Activated naive CD8-positive, alpha-beta T cell treated with anti-CD3 and anti-CD28 coated beads, Interleukin-2, amount 50 U/mL, for 24 hours (primary cell): ENCODE data around the gene VCPKMT.

Experiments
- ATAC-seq: fragments of 150-1000 bp; cut with Tn5 transposase; one replicate; pipeline ENCODE4 v1.10.0; 2021
- DNase-seq: peaks from one replicate; pipeline ENCODE4 v3.0.0; 2021
- H3K27ac Mint-ChIP-seq: one replicate; pipeline ENCODE4 v1.8.0; 2021; ENCODE audit warnings: mild to moderate bottlenecking, mixed read lengths
- H3K27me3 Mint-ChIP-seq: one replicate; pipeline ENCODE4 v1.8.0; 2021; ENCODE audit warnings: mixed read lengths
- H3K36me3 Mint-ChIP-seq: one replicate; pipeline ENCODE4 v1.8.0; 2021; ENCODE audit warnings: low read depth, mixed read lengths
- H3K4me1 Mint-ChIP-seq: one replicate; pipeline ENCODE4 v1.8.0; 2021; ENCODE audit warnings: mixed read lengths
- H3K4me3 Mint-ChIP-seq: one replicate; pipeline ENCODE4 v1.8.0; 2021; ENCODE audit warnings: mild to moderate bottlenecking, moderate library complexity, mixed read lengths
- H3K9me3 Mint-ChIP-seq: one replicate; pipeline ENCODE4 v1.8.0; 2021; ENCODE audit warnings: mixed read lengths

Gene VCPKMT

GRCh38 chr14:50065583-50065982 lies 50.8 kb downstream of the VCPKMT start:
- Mint-ChIP-seq H3K36me3 (peaks cover 21% of the 10 kb centered on the region), H3K27me3 (no peaks in the 10 kb centered on the region)

DNA sequence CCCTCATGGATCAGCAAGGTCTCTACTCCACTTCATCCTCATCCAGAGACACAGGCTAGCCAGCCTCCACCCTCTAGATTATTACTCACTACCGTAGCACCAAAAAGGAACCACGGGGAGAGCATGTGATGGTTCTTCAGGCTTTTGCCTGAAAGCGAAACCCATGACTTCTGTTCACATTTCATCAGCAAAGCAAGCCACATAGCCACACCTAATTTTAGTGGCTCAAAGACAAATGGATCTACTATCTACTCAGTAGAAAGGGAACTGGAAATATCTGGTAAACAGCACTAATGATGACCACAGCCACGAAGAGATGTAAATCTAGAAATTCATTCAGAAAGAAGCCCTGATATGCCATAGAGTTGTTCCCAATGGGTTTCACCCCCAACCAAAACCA lies 51.4 kb downstream of the VCPKMT start:
- H3K9me3 Mint-ChIP-seq = peaks cover 4% of the 10 kb centered on the region
- ATAC-seq (peak; percentile 67), DNase-seq (peak; percentile 59)
- peak overlapping the region; percentile 55 for H3K4me3 Mint-ChIP-seq
- H3K27ac Mint-ChIP-seq = peak overlapping the region; percentile 98
- H3K4me1 Mint-ChIP-seq = peaks cover 94% of the 10 kb centered on the region
- no peaks in the 10 kb centered on the region for H3K27me3 Mint-ChIP-seq
- H3K36me3 Mint-ChIP-seq = peaks cover 21% of the 10 kb centered on the region

More at GRCh38 chr14:50065583-50065982, 50.8 kb downstream of the VCPKMT start:
- ATAC-seq (no peak), DNase-seq (no peak)
- Mint-ChIP-seq H3K4me3 (peak overlapping the region; percentile 55), H3K27ac (peak overlapping the region; percentile 98), H3K4me1 (peaks cover 94% of the 10 kb centered on the region), H3K9me3 (peaks cover 4% of the 10 kb centered on the region)

DNA sequence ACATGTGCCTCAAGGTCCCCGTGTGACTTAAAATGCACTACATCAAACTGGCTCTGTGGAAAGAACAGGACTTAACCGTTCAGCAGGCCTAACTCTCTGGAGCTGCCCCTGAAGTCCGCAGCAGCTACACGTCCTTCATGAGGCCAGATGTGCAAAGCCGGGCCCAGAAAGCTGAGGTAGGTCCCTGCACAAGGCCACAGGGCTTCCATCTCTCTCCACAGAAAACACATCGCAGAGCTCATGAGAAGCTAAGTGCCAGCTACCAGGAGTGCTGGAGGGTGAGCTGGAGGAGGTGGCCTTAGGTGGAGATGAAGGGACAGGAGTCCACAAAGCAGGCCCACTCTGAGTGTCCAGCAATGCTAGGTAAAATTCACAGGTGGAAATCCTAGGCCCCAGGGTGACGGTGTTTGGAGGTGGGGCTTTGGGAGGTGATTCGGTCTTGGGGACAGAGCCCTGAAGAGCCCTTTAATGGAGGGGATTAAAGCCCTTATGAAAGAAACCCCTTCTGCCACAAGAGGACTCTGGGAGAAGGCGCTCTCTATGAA lies 52.4 kb downstream of the VCPKMT start:
- peak overlapping the region; percentile 98 for H3K27ac Mint-ChIP-seq
- peaks cover 4% of the 10 kb centered on the region for H3K9me3 Mint-ChIP-seq
- no peak for DNase-seq
- ATAC-seq = no peak
- H3K36me3 Mint-ChIP-seq = peaks cover 23% of the 10 kb centered on the region
- H3K4me3 Mint-ChIP-seq = peak overlapping the region; percentile 55
- H3K27me3 Mint-ChIP-seq = no peaks in the 10 kb centered on the region
- H3K4me1 Mint-ChIP-seq = peaks cover 95% of the 10 kb centered on the region

- ATAC-seq = peak; percentile 69
- peaks cover 91% of the 10 kb centered on the region for H3K4me1 Mint-ChIP-seq
Observed at GRCh38 chr14:50062438-50063085, 53.8 kb downstream of the VCPKMT start.

GRCh38 chr14:50061664-50062437 lies 54.5 kb downstream of the VCPKMT start:
- peak; percentile 53 for ATAC-seq
- H3K4me3 Mint-ChIP-seq = peak overlapping the region; percentile 89
- H3K4me1 Mint-ChIP-seq = peaks cover 86% of the 10 kb centered on the region
- peak overlapping the region; percentile 98 for H3K27ac Mint-ChIP-seq
- DNase-seq = peak; percentile 70
- no peaks in the 10 kb centered on the region for H3K27me3 Mint-ChIP-seq
- peaks cover 13% of the 10 kb centered on the region for H3K36me3 Mint-ChIP-seq
- no peaks in the 10 kb centered on the region for H3K9me3 Mint-ChIP-seq

More at GRCh38 chr14:50062438-50063085, 53.8 kb downstream of the VCPKMT start:
- DNase-seq = peak; percentile 73
- Mint-ChIP-seq H3K36me3 (peaks cover 15% of the 10 kb centered on the region), H3K27me3 (no peaks in the 10 kb centered on the region), H3K27ac (peak overlapping the region; percentile 98), H3K9me3 (no peaks in the 10 kb centered on the region), H3K4me3 (peak overlapping the region; percentile 89)

DNA sequence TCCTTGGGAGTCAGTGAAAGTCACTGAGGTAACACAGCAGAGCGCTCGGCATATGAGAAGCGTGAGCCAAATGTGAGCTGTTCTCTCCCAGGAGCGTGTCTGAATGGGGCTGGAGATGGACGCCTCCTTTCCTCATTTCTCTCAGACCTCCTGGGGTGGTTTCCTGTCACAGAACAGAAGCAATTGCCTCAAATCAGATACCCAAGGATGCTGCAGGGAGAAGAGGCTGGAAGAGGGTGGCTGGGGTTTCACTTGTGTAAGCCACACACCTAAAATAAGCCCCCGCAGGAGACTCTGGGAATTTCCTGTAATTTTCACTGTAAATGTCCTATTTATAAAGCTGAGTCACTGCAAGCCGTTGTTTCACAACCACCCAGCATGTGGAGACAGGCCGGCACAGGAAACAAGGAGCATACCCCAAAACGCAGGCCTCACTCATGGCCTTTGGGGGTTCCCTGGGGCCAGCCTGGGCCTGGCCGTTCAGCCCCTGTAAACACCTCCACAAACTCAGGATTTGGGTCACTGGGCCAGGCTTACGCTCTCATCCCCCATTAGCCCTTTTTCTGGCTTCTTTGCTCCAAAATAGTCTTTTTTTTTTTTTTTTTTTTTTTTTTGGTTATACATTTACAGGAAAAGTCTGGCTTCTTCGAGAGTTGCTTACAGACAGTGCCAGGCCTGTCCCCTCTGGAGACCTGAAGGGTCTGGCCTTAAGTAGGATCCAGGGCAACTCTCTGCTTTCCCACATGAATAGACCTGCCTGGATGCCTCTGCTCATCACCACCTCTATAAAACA lies 55.3 kb downstream of the VCPKMT start:
- peaks cover 11% of the 10 kb centered on the region for H3K36me3 Mint-ChIP-seq
- H3K4me3 Mint-ChIP-seq = peak overlapping the region; percentile 89
- H3K4me1 Mint-ChIP-seq = peaks cover 86% of the 10 kb centered on the region
- H3K27ac Mint-ChIP-seq = peak overlapping the region; percentile 98
- no peaks in the 10 kb centered on the region for H3K27me3 Mint-ChIP-seq
- DNase-seq = peak; percentile 64
- peak; percentile 27 for ATAC-seq
- no peaks in the 10 kb centered on the region for H3K9me3 Mint-ChIP-seq

DNA sequence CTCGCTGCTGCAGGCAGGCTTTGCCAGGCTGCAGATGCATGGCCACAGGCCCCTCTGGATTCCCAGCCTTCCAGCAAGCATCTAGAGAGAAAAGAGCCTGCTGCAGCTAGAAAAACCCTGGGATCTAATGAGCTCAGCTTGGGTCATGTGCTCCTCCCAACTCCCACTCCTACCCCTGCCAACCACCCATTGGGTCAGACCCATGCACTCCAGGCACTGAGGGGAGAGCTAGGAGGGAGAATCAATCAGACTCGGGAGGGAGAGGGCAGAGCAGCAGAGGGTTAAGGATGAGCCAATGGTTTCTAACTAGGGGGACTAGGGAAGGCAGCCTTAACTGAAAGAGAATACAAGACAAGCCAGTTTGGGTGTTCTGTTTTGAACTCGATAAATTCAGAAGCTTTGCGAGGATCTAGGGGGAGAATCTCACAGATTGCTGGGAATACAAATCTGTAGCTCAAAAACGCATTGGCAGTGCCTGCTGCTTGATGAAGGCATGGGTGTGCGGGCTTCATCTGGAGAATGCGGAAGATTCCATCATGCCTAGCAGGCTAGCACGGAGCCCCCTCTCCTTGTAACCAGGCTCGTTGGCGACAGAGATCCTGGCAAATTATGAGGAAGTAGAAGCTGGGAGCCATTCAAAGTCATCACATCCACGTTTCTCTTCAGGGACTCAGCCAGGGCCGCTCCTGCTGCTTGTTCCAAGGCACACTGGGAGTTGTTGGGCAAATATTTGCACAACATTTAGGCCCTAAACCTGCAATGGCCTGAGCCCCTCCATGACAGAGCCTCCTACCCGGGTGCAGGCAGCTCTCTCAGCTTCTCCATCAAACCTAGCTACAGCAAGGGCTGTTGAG lies 56.4 kb downstream of the VCPKMT start:
- H3K4me1 Mint-ChIP-seq = peaks cover 78% of the 10 kb centered on the region
- no peak overlapping the region for H3K4me3 Mint-ChIP-seq
- H3K27ac Mint-ChIP-seq = peak overlapping the region; percentile 98
- ATAC-seq (no peak), DNase-seq (no peak)
- no peaks in the 10 kb centered on the region for H3K27me3 Mint-ChIP-seq
- H3K36me3 Mint-ChIP-seq = peaks cover 11% of the 10 kb centered on the region
- H3K9me3 Mint-ChIP-seq = no peaks in the 10 kb centered on the region
